Heart right ventricle (tissue), 16 donors: ENCODE data around the gene MGLL. TPM values are rescaled to one million over a fixed set of nuclear protein-coding genes. Genes with fewer than 3 reads are reported as not detected.

Experiments
- ATAC-seq, 8 donors: fragments of 200-7000 bp; cut with Tn5 transposase; one replicate each; pipeline ENCODE4 v1.9.1; 2020; ENCODE audit warnings: mild to moderate bottlenecking in 8 of 8, moderate library complexity in 8 of 8, moderate number of reproducible peaks in 1 of 8
- DNase-seq, 2 donors: peaks; one replicate each; pipeline ENCODE4 v3.0.0-alpha.2; 2020
- H3K27ac ChIP-seq, 10 donors: fragments of 200-600 bp; sonication (generic) in 2 of 10; one replicate each; pipeline versions ENCODE4 v1.5.0 to v1.8.0; 2020 to 2022; ENCODE audit warnings: mild to moderate bottlenecking in 3 of 10
- H3K27me3 ChIP-seq, 7 donors: fragments of 200-600 bp; one replicate each; pipeline ENCODE4 v1.8.0; 2021 to 2022; ENCODE audit warnings: mild to moderate bottlenecking in 2 of 7
- H3K36me3 ChIP-seq, 9 donors: fragments of 200-600 bp; sonication (generic) in 1 of 9; one replicate each; pipeline versions ENCODE4 v1.5.0 to v1.8.0; 2020 to 2022; ENCODE audit warnings: mild to moderate bottlenecking in 2 of 9
- H3K4me1 ChIP-seq, 9 donors: fragments of 200-600 bp; sonication (generic) in 1 of 9; one replicate each; pipeline versions ENCODE4 v1.5.0 to v1.8.0; 2020 to 2022; ENCODE audit warnings: mild to moderate bottlenecking in 4 of 9
- H3K4me3 ChIP-seq, 10 donors: fragments of 200-600 bp; sonication (generic) in 2 of 10; one replicate each; pipeline versions ENCODE4 v1.5.0 to v1.8.0; 2020 to 2022; ENCODE audit warnings: mild to moderate bottlenecking in 7 of 10, moderate library complexity in 2 of 10
- H3K9me3 ChIP-seq, 11 donors: fragments of 200-600 bp in 10 of 11; sonication (generic) in 2 of 11; one replicate each; pipeline versions ENCODE4 v1.5.0 to v1.8.0; 2013 to 2022; ENCODE audit warnings: mild to moderate bottlenecking in 2 of 11, control low read depth in 1 of 11, moderate library complexity in 1 of 11
- WGBS, 2 donors: extraction: QIAGEN DNeasy Blood & Tissue Kit; methylation state at CpG; one replicate each; pipeline ENCODE4 v1.1.7; 2013; ENCODE audit warnings: inconsistent platforms in 1 of 2; 5-methylcytosine and 5-hydroxymethylcytosine counted together
- intact Hi-C, 10 donors: fragments of 100-400 bp; cut with DNase I; formaldehyde crosslinking; loops; one replicate each; pipeline versions ENCODE4 v1.11.1 to v1.14.2; 2022
- polyA plus RNA-seq, 2 donors: library from polyadenylated mRNA; stranded (reverse); fragments of 200-250 nt; gene quantifications; one replicate each; pipeline ENCODE4 v1.2.3, GENCODE V29; 2013
- total RNA-seq, 10 donors: library from RNA; stranded (reverse); fragmentation: NEBNext Ultra II Directional in 3 of 10; extraction: Animal tissue kit (Norgen Biotek cat#: 25700) in 3 of 10; gene quantifications; one replicate each; pipeline versions ENCODE4 v1.2.1 to v1.2.4, GENCODE V29; 2021 to 2023
- TF ChIP-seq, protein P1 (sequence below), 9 donors: fragments of 200-600 bp; sonication (generic) in 2 of 9; IDR thresholded peaks; one replicate each; pipeline versions ENCODE4 v1.5.0 to v1.8.0; 2021 to 2022; ENCODE audit warnings: antibody characterized with exemption in 9 of 9, mild to moderate bottlenecking in 5 of 9, moderate library complexity in 1 of 9
- donor health status: Arrhythmogenic right ventricular cardiomyopathy.
- donor health status: ischemic (EF 13 %, LVEDD 7.1; RV severe dilation, severe dysfunction).
- donor health status: healthy with polysubstance abuse.
- donor health status: DM: no; HTN: yes; CAD: no.
- donor health status: DM: no; HTN: no; CAD: no.
- donor health status: ischemic (EF 25% LVEDD 6.9; RV normal size, moderate dysfunction).
- donor health status: ischemic (EF 25% LVEDD 5.7; RV mildly dilated, moderate dysfunction).
- donor health status: healthy.
- donor health status: DM: yes; HTN: yes; CAD: no.
- donor health status: Ischemic cardiomyopathy.
- donor health status: ischemic (EF 35%, LVEDD 5.7; RV mildly dilated, moderate dysfunction).
- donor health status: nonischemic (EF 11% LVEDD 7.7; RV severe dilation, severe dysfunction).
- donor health status: DM: yes; HTN: yes; CAD: no.
- donor health status: PGD.
- donor health status: ischemic (EF 29% LVEDD 5.4; RV normal size, mild dysfunction).
- donor health status: nonischemic (EF 23%, LVEDD 6.1; RV moderate dilation, normal function).

Gene MGLL
- total and polyA plus RNA-seq, 12 donors = 35.7 to 103 (median 65.2) TPM

DNA sequence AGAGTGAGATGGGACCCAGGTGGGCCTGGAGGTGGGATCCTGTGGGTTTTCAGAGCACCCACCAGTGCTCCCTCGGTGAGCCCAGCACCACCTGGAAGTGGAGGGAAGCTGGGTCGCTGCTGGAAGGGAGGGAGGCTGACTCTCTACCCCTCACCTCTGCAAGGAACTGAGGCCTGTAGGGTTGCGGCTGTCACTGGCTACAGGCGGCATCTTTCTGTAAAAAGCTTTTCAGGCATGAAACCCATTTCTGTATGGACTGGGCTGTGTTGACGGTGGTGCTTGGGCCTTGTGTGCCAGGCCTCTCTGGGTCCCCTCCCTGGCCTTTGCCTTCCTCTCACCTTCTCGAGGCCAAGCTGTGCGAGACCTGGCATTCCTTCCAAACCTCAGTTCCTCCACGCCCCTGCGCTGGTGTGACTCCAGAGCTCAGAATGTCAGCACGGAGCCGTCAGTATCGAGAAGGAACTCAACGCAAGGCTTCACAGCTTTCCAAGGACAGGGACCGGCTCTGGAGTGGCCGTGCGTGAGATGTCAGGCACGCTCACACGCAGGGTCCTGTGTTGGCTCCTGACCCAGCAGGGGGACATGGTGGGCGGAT is 133.0 kb downstream of the MGLL start:
- Histone ChIP-seq H3K27me3 (no peaks in the 10 kb centered on the region), H3K9me3 (no peaks in the 10 kb centered on the region), H3K4me1 (peaks cover 5 to 44% (median 20%) of the 10 kb centered on the region in 9 donors), H3K4me3 (no peak overlapping the region), H3K27ac (peak overlapping the region in 6 of 10 donors; percentile 39 to 65 (median 52)), H3K36me3 (peaks cover 0 to 56% (median 10%) of the 10 kb centered on the region in 9 donors)
- no peak for ATAC-seq
- WGBS, 2 donors = 93 to 95% methylated on average over 19 of the region's 19 CpGs
- TF ChIP-seq, protein P1, sequence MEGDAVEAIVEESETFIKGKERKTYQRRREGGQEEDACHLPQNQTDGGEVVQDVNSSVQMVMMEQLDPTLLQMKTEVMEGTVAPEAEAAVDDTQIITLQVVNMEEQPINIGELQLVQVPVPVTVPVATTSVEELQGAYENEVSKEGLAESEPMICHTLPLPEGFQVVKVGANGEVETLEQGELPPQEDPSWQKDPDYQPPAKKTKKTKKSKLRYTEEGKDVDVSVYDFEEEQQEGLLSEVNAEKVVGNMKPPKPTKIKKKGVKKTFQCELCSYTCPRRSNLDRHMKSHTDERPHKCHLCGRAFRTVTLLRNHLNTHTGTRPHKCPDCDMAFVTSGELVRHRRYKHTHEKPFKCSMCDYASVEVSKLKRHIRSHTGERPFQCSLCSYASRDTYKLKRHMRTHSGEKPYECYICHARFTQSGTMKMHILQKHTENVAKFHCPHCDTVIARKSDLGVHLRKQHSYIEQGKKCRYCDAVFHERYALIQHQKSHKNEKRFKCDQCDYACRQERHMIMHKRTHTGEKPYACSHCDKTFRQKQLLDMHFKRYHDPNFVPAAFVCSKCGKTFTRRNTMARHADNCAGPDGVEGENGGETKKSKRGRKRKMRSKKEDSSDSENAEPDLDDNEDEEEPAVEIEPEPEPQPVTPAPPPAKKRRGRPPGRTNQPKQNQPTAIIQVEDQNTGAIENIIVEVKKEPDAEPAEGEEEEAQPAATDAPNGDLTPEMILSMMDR (IDR thresholded peaks at IDR 0.05) = no peak
- DNase-seq = peak in 1 of 2 donors; percentile 4
- intact Hi-C loops = loop anchor here in 1 of 10 donors (10.0 kb wide), 1 partner anchor 135 kb away; the partner anchor contains the start of gene MGLL

DNA sequence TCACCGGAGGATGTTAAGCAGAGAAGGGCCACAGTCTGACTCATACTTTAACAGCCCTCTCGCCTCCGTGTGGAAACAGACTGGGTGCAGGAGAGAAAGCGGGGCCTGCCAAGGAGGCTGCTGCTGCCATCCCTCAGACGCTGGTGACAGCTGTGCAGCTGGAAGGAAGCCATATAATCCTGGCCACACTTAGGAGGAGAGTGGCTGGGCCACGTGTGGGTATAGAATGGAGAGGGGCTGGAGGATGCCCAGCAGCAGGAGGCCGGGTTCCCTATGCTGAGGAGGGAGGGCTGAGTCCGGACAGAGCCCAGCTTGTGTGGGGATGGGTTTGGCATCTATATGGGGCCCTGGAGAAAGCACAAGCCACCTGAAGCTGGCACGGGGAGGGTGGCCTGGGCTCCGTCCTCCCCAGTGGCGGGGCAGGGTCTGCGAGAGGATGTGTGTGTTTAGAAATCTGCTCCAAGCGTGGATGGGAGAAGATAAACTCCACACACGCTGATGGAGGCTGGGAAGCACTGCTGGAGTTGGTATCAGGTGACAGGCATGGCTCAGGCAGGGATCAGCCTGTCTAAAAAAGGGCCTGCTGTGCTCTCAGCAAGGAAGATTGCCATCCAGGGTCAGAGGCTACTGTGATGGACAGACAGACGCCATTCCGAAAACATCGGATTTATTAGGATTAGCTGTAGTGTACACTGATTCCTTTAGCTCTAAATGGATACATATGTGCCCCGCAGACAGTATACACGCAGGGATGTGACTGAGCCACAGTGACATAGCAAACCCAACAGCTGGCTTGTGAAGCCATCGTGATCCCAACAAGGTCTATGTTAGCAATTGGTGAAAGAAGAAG is 133.7 kb downstream of the MGLL start:
- Histone ChIP-seq H3K9me3 (no peaks in the 10 kb centered on the region), H3K4me3 (no peak overlapping the region), H3K36me3 (peaks cover 0 to 49% (median 8%) of the 10 kb centered on the region in 9 donors), H3K4me1 (peaks cover 5 to 46% (median 20%) of the 10 kb centered on the region in 9 donors), H3K27ac (peak overlapping the region in 7 of 10 donors; percentile 37 to 65 (median 50)), H3K27me3 (no peaks in the 10 kb centered on the region)
- ATAC-seq (peak in 7 of 8 donors; percentile 26 to 75 (median 56)), DNase-seq (no peak)
- 55 to 65% methylated on average over 20 of the region's 20 CpGs for WGBS, 2 donors
- intact Hi-C loops = loop anchor here in 1 of 10 donors (10.0 kb wide), 1 partner anchor 136 kb away; the partner anchor contains the start of gene MGLL
- TF ChIP-seq, protein P1 (IDR thresholded peaks at IDR 0.05) = no peak

DNA sequence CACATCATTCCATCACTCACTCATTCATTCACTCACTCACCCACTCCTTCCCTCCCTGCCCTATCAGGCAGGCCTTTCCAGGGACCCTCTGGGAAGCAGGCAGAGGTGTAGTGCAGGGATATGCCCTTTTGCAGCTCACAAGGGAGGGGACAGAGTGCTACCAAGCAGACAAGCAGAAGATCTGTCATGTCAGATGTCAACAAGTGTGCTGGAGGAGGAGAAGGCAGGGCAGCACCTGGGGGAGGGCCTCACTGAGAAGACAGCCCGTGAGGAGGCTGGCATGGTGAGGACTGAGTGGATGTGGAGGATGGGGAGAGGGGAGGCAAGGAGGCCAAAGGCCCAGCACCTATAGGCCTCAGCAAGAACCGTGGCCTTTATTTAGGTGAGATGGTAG is 134.3 kb downstream of the MGLL start:
- no peaks in the 10 kb centered on the region for H3K27me3 ChIP-seq
- TF ChIP-seq, protein P1 (IDR thresholded peaks at IDR 0.05) = no peak
- peak overlapping the region in 7 of 10 donors; percentile 3 to 65 (median 50) for H3K27ac ChIP-seq
- 67 to 76% methylated on average over 2 of the region's 2 CpGs for WGBS, 2 donors
- H3K36me3 ChIP-seq = peaks cover 0 to 43% (median 8%) of the 10 kb centered on the region in 9 donors
- ATAC-seq (no peak), DNase-seq (no peak)
- H3K4me3 ChIP-seq = no peak overlapping the region
- intact Hi-C loops = loop anchor here in 1 of 10 donors (10.0 kb wide), 1 partner anchor 137 kb away; the partner anchor contains the start of gene MGLL
- H3K4me1 ChIP-seq = peaks cover 5 to 48% (median 23%) of the 10 kb centered on the region in 9 donors
- no peaks in the 10 kb centered on the region for H3K9me3 ChIP-seq

DNA sequence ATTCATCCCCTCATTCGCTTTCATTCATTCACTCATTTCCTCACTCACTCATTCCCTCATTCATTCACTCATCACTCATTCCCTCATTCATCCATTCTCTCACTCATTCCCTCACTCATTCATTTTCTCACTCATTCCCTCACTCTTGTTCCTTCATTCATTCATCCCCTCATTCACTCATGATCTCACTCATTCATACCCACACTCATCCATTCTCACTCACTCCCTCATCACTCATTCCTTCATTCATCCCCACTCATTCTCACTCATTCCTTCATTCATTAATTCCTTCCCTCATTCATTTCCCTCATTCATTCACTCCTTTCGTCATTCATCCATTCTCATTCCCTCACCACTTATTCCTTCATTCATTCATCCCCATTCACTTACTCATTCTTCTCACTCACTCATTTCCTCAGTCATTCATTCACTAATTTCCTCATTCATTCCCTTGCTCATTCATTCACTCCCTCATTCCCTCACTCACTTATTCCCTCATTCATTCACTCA is 135.0 kb downstream of the MGLL start:
- WGBS, 2 donors = 97 to 100% methylated on average over 2 of the region's 2 CpGs
- TF ChIP-seq, protein P1 (IDR thresholded peaks at IDR 0.05) = no peak
- Histone ChIP-seq H3K4me1 (peaks cover 5 to 42% (median 17%) of the 10 kb centered on the region in 9 donors), H3K27me3 (no peaks in the 10 kb centered on the region), H3K36me3 (peaks cover 0 to 35% (median 4%) of the 10 kb centered on the region in 9 donors), H3K27ac (no peak overlapping the region), H3K4me3 (no peak overlapping the region), H3K9me3 (no peaks in the 10 kb centered on the region)
- intact Hi-C loops = loop anchor here in 1 of 10 donors (10.0 kb wide), 1 partner anchor 138 kb away; the partner anchor contains the start of gene MGLL
- ATAC-seq (no peak), DNase-seq (no peak)
